ENCODE measurements around the gene CLEC2A.

GRCh38 chr12:9880532-9881078 is 51.6 kb downstream of the CLEC2A start:
- TF ChIP-seq CTCF (IDR thresholded peaks at IDR 0.05; ENCODE audit: insufficient read depth, low read length) (no peak), REST (IDR thresholded peaks at IDR 0.05; ENCODE audit: insufficient replicate concordance, low read depth) (no peak), SPI1 (IDR thresholded peaks at IDR 0.05; ENCODE audit: borderline replicate concordance, low read depth) (no peak), GABPA (IDR thresholded peaks at IDR 0.05; ENCODE audit: low read depth) (no peak), POLR2AphosphoS5 (IDR thresholded peaks at IDR 0.05; ENCODE audit: low read depth) (no peak)

Data from HL-60 (cell line).